H1 (cell line): ENCODE measurements around the gene SPEF1. TPM values are rescaled to one million over a fixed set of nuclear protein-coding genes. Genes with fewer than 3 reads are reported as not detected.
A peak's percentile ranks its signal among the peaks of the same experiment; 100 is the strongest.

ENCODE experiments used
- CTCF ChIA-PET: fragments of 300-600 bp; sonication (Branson Sonifier 250); formaldehyde crosslinking; loops from one replicate; lab custom pipeline; 2021; ENCODE audit not compliant: partially characterized antibody; lab: Charles Lee
- POLR2A ChIA-PET: fragments of 300-600 bp; sonication (Branson Sonifier 250); formaldehyde crosslinking; loops from one replicate; lab custom pipeline; 2021; ENCODE audit warnings: inconsistent platforms; ENCODE audit not compliant: partially characterized antibody; lab: Charles Lee
- DNase-seq, 2 experiments: peaks; one replicate each; pipeline versions ENCODE4 v3.0.0 to v3.0.0-alpha.2; 2010 to 2022; ENCODE audit warnings: low spot score in 2 of 2, low read depth in 1 of 2, mixed read lengths in 1 of 2
- FAIRE-seq: peaks from 2 replicates; lab custom pipeline; 2011; peaks lifted over from hg19 to GRCh38; lab: Jason Lieb, UNC
- H2AFZ ChIP-seq: 2 replicates; pipeline ENCODE4 v1.8.1; 2012; ENCODE audit warnings: low read length, inconsistent platforms
- H2AK5ac ChIP-seq: 2 replicates; pipeline ENCODE4 v1.6.1; 2013; ENCODE audit warnings: low read depth, low read length
- H2BK120ac ChIP-seq: replicated peaks from 2 replicates; pipeline ENCODE3; 2013; ENCODE audit warnings: low read depth, low read length, inconsistent platforms
- H2BK12ac ChIP-seq: 2 replicates; pipeline ENCODE4 v1.6.1; 2013; ENCODE audit warnings: low read depth, low read length
- H2BK15ac ChIP-seq: 2 replicates; pipeline ENCODE4 v1.6.1; 2013; ENCODE audit warnings: low read length
- H2BK20ac ChIP-seq: 2 replicates; pipeline ENCODE4 v1.6.1; 2013; ENCODE audit warnings: low read length
- H2BK5ac ChIP-seq: 2 replicates; pipeline ENCODE4 v1.6.1; 2013; ENCODE audit warnings: low read depth, low read length
- H3K14ac ChIP-seq: 2 replicates; pipeline ENCODE4 v1.6.1; 2013; ENCODE audit warnings: inconsistent platforms; ENCODE audit not compliant: insufficient read length
- H3K18ac ChIP-seq: 2 replicates; pipeline ENCODE4 v1.6.1; 2013; ENCODE audit warnings: low read length; ENCODE audit errors: extremely low read depth
- H3K23ac ChIP-seq: 2 replicates; pipeline ENCODE4 v1.6.1; 2013; ENCODE audit warnings: inconsistent platforms; ENCODE audit not compliant: insufficient read length
- H3K23me2 ChIP-seq: 2 replicates; pipeline ENCODE4 v1.6.1; 2013; ENCODE audit warnings: low read depth, low read length
- H3K27ac ChIP-seq: 2 replicates; pipeline ENCODE4 v1.6.1; 2011; ENCODE audit warnings: low read depth, low read length, inconsistent platforms
- H3K27me3 ChIP-seq, 4 experiments: replicated peaks in 1 of 4; 1 replicate in 1 of 4; 2 replicates in 3 of 4; pipeline versions ENCODE4 v1.6.1 to v1.8.1; 2011 to 2013; ENCODE audit warnings: low read length in 3 of 4, mild to moderate bottlenecking in 3 of 4, inconsistent platforms in 2 of 4, mixed read lengths in 2 of 4, moderate library complexity in 1 of 4; ENCODE audit not compliant: control insufficient read depth in 3 of 4, insufficient read depth in 3 of 4; ENCODE audit errors: extremely low read depth in 1 of 4
- H3K36me3 ChIP-seq, 4 experiments: 2 replicates each; pipeline versions ENCODE4 v1.6.1 to v1.8.1; 2011 to 2013; ENCODE audit warnings: mild to moderate bottlenecking in 4 of 4, low read length in 3 of 4, moderate library complexity in 2 of 4, control low read depth in 1 of 4, inconsistent platforms in 1 of 4; ENCODE audit not compliant: insufficient read depth in 4 of 4, control insufficient read depth in 2 of 4
- H3K4ac ChIP-seq: replicated peaks from 2 replicates; pipeline ENCODE3; 2013; ENCODE audit warnings: low read length, low read depth, mixed read lengths, inconsistent platforms; ENCODE audit not compliant: insufficient read length
- H3K4me1 ChIP-seq, 4 experiments: replicated peaks in 1 of 4; 1 replicate in 1 of 4; 2 replicates in 3 of 4; pipeline versions ENCODE4 v1.6.1 to v1.8.1; 2011 to 2013; ENCODE audit warnings: low read length in 3 of 4, inconsistent platforms in 2 of 4, mixed read lengths in 1 of 4; ENCODE audit not compliant: insufficient read depth in 4 of 4, control insufficient read depth in 3 of 4
- H3K4me2 ChIP-seq, 2 experiments: 2 replicates each; pipeline versions ENCODE4 v1.6.1 to v1.8.1; 2011 to 2013; ENCODE audit warnings: low read depth in 2 of 2, low read length in 2 of 2, control low read depth in 1 of 2, inconsistent platforms in 1 of 2, mild to moderate bottlenecking in 1 of 2; ENCODE audit not compliant: insufficient read depth in 1 of 2
- H3K4me3 ChIP-seq, 4 experiments: fragments of 200-600, 300-600 bp in 1 of 4; sonication (generic), shearing (Covaris generic), sonication (Bioruptor Twin) in 1 of 4; 2 replicates each; pipeline versions ENCODE4 v1.5.1 to v1.8.1; 2011 to 2016; ENCODE audit warnings: low read length in 4 of 4, low read depth in 3 of 4, control low read depth in 2 of 4, inconsistent platforms in 2 of 4, mild to moderate bottlenecking in 2 of 4, mixed read lengths in 1 of 4, moderate library complexity in 1 of 4; ENCODE audit not compliant: insufficient read depth in 2 of 4; ENCODE audit errors: extremely low read depth in 1 of 4
- H3K56ac ChIP-seq: replicated peaks from 2 replicates; pipeline ENCODE3; 2013; ENCODE audit warnings: low read depth, mild to moderate bottlenecking, mixed read lengths, low read length, inconsistent platforms; ENCODE audit not compliant: insufficient read length
- H3K79me1 ChIP-seq: 2 replicates; pipeline ENCODE4 v1.6.1; 2013; ENCODE audit warnings: low read depth, low read length, control low read depth
- H3K79me2 ChIP-seq, 2 experiments: 2 replicates each; pipeline versions ENCODE4 v1.6.1 to v1.8.1; 2012 to 2013; ENCODE audit warnings: low read length in 2 of 2, mild to moderate bottlenecking in 2 of 2, inconsistent platforms in 1 of 2; ENCODE audit not compliant: insufficient read depth in 2 of 2, control insufficient read depth in 1 of 2
- H3K9ac ChIP-seq, 4 experiments: replicated peaks in 1 of 4; 1 replicate in 1 of 4; 2 replicates in 3 of 4; pipeline versions ENCODE4 v1.6.1 to v1.8.1; 2011 to 2013; ENCODE audit warnings: low read depth in 3 of 4, low read length in 3 of 4, control low read depth in 2 of 4, mild to moderate bottlenecking in 2 of 4, moderate library complexity in 2 of 4, inconsistent platforms in 1 of 4; ENCODE audit errors: extremely low read depth in 1 of 4
- H3K9me3 ChIP-seq, 2 experiments: 2 replicates each; pipeline versions ENCODE4 v1.6.1 to v1.8.1; 2012 to 2013; ENCODE audit warnings: mild to moderate bottlenecking in 2 of 2, moderate library complexity in 2 of 2, control low read depth in 1 of 2, inconsistent platforms in 1 of 2, low read depth in 1 of 2, low read length in 1 of 2, mixed read lengths in 1 of 2; ENCODE audit not compliant: insufficient read depth in 2 of 2
- H4K20me1 ChIP-seq, 2 experiments: replicated peaks in 1 of 2; 2 replicates each; pipeline versions ENCODE3 to v1.8.1; 2011 to 2013; ENCODE audit warnings: inconsistent platforms in 2 of 2, low read length in 2 of 2, mild to moderate bottlenecking in 1 of 2; ENCODE audit not compliant: insufficient read depth in 2 of 2, control insufficient read depth in 1 of 2
- H4K5ac ChIP-seq: 2 replicates; pipeline ENCODE4 v1.6.1; 2013; ENCODE audit warnings: low read length, low read depth, mixed read lengths, inconsistent platforms; ENCODE audit not compliant: insufficient read length
- H4K8ac ChIP-seq: 2 replicates; pipeline ENCODE4 v1.8.0; 2013; ENCODE audit warnings: mild to moderate bottlenecking, moderate library complexity, low read length, inconsistent platforms; ENCODE audit not compliant: insufficient read depth; ENCODE audit errors: extremely low read depth
- H4K91ac ChIP-seq: replicated peaks from 2 replicates; pipeline ENCODE3; 2013; ENCODE audit warnings: low read length, mixed read lengths, inconsistent platforms; ENCODE audit not compliant: insufficient read length
- CREB1 ChIP-seq: IDR thresholded peaks from 2 replicates; pipeline ENCODE4 v1.6.1; 2012; ENCODE audit warnings: inconsistent platforms
- EGR1 ChIP-seq: IDR thresholded peaks from 2 replicates; pipeline ENCODE4 v1.6.1; 2011; ENCODE audit warnings: low read depth, low read length, borderline replicate concordance
- EP300 ChIP-seq, 2 experiments: IDR thresholded peaks; 1 replicate in 1 of 2; 2 replicates in 1 of 2; pipeline ENCODE4 v1.6.1; 2011 to 2012; ENCODE audit warnings: low read depth in 2 of 2, low read length in 2 of 2, mild to moderate bottlenecking in 2 of 2, borderline replicate concordance in 1 of 2, inconsistent platforms in 1 of 2, moderate library complexity in 1 of 2
- HDAC2 ChIP-seq, 2 experiments: fragments of 300-600 bp in 1 of 2; sonication (generic) in 1 of 2; IDR thresholded peaks; 2 replicates each; pipeline ENCODE4 v1.6.1; 2011 to 2012; ENCODE audit warnings: low read depth in 2 of 2, low read length in 2 of 2, mild to moderate bottlenecking in 2 of 2, moderate library complexity in 2 of 2, borderline replicate concordance in 1 of 2, inconsistent platforms in 1 of 2
- POLR2AphosphoS5 ChIP-seq: IDR thresholded peaks from 2 replicates; pipeline ENCODE4 v1.6.1; 2011; ENCODE audit warnings: low read depth, low read length
- RAD21 ChIP-seq, 2 experiments: IDR thresholded peaks in 1 of 2; conservative IDR thresholded peaks in 1 of 2; 2 replicates each; pipeline ENCODE4 v1.6.1; 2011; ENCODE audit warnings: low read depth in 2 of 2, low read length in 2 of 2, improper control_type of control experiment in 1 of 2, inconsistent platforms in 1 of 2, mild to moderate bottlenecking in 1 of 2, moderate library complexity in 1 of 2
- SAP30 ChIP-seq: fragments of 300-600 bp; sonication (generic); IDR thresholded peaks from 2 replicates; pipeline ENCODE4 v1.7.1; 2012; ENCODE audit warnings: low read length, moderate library complexity, mild to moderate bottlenecking, inconsistent platforms; ENCODE audit not compliant: insufficient read depth, insufficient replicate concordance
- SIN3A ChIP-seq, 2 experiments: IDR thresholded peaks in 1 of 2; conservative IDR thresholded peaks in 1 of 2; 2 replicates each; pipeline ENCODE4 v1.6.1; 2011 to 2012; ENCODE audit warnings: low read length in 2 of 2, improper control_type of control experiment in 1 of 2, low read depth in 1 of 2, mild to moderate bottlenecking in 1 of 2
- WGBS, 2 experiments: shearing (Covaris generic) in 1 of 2; methylation state at CpG; one replicate each; pipeline versions ENCODE4 v1.1.6 to v1.1.7; 2013 to 2015; ENCODE audit warnings: low lambda C conversion rate in 2 of 2, mixed read lengths in 2 of 2, inconsistent platforms in 1 of 2, low coverage in 1 of 2, missing lambda C conversion rate in 1 of 2; ENCODE audit not compliant: insufficient replicate concordance in 2 of 2, insufficient coverage in 1 of 2, insufficient read length in 1 of 2; ENCODE audit errors: extremely low coverage in 1 of 2, missing lambda C conversion rate in 1 of 2; 5-methylcytosine and 5-hydroxymethylcytosine counted together
- polyA plus RNA-seq, 7 experiments: library from polyadenylated mRNA; depleted of rRNA in 3 of 7; stranded (reverse) in 5 of 7; unstranded in 2 of 7; fragments of >200 nt in 5 of 7; fragments of 200-250 nt in 2 of 7; gene quantifications; 1 replicate in 5 of 7; 2 replicates in 1 of 7; 4 replicates in 1 of 7; pipeline versions ENCODE4 v1.2.1 to v1.2.3, GENCODE V29; 2011 to 2013; ENCODE audit warnings: missing spikeins in 2 of 7, mixed read lengths in 2 of 7
- total RNA-seq: library from RNA; stranded (reverse); fragmentation: NEBNext Ultra II Directional; extraction: Animal tissue kit (Norgen Biotek cat#: 25700); gene quantifications from 2 replicates; pipeline ENCODE4 v1.2.1, GENCODE V29; 2021
- TF ChIP-seq, protein P1 (sequence below): IDR thresholded peaks from 2 replicates; pipeline ENCODE4 v1.6.1; 2011; ENCODE audit warnings: low read depth, mild to moderate bottlenecking, low read length; ENCODE audit not compliant: insufficient read depth
- TF ChIP-seq, protein P2 (sequence below): IDR thresholded peaks from 2 replicates; pipeline ENCODE4 v1.6.1; 2012; ENCODE audit warnings: inconsistent platforms

SPEF1 gene
- total and polyA plus RNA-seq, 2 of the 8 experiments (the other 6 are each of a cell fraction or from before 2014, with no cell fraction given), result 0.51 to 0.71 TPM

DNA sequence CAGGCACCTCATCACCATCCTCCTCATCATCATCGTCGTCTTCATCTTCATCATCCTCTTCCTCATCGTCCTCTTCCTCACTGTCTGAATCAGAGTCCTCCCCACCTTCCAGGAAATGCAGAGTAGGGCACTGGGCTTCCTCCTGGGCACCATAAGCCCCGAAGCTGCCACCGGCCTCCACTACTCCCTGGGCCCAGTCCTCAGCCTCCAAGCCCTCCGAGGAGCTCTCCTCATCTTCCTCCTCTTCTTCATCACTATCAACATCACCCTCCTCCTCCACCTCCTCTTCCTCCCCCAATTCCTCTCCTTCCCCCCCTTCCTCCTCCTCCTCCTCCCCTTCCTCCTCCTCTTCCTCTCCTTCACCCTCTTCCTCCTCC is 3.6 kb upstream of the SPEF1 start:
- CTCF ChIA-PET, result interaction anchor here (0.8 to 9.5 kb wide), 8 partner anchors 16 to 692 kb away, joined by 3 to 128 read pairs (median 5); partner anchors contain the start of gene AP5S1
- Histone ChIP-seq H2AK5ac (no peak overlapping the region), H3K4me1 (peaks cover 0 to 16% (median 6%) of the 10 kb centered on the region in 4 experiments; a peak in 6 of 7 replicates), H3K79me1 (peaks cover 11% of the 10 kb centered on the region), H3K23ac (no peak overlapping the region), H3K23me2 (peaks cover 6% of the 10 kb centered on the region; the same call in 1 of the 2 replicates), H3K79me2 (peaks cover 0 to 10% of the 10 kb centered on the region in 2 experiments; a peak in 1 of 4 replicates), H4K91ac (no peak overlapping the region), H2BK5ac (no peak overlapping the region; the same call in 1 of the 2 replicates), H3K18ac (no peak overlapping the region), H2BK12ac (peak overlapping the region; percentile 60; the same call in 1 of the 2 replicates), H2AFZ (no peak overlapping the region), H3K56ac (no peak overlapping the region), H2BK120ac (no peak overlapping the region), H3K4me3 (no peak overlapping the region), H3K4me2 (peak overlapping the region in 1 of 2 experiments; percentile 75; a peak in 1 of 4 replicates), H3K4ac (no peak overlapping the region), H2BK15ac (no peak overlapping the region), H4K5ac (no peak overlapping the region), H2BK20ac (no peak overlapping the region), H3K36me3 (peaks cover 0 to 5% (median 0%) of the 10 kb centered on the region in 4 experiments; a peak in 2 of 8 replicates), H4K8ac (no peak overlapping the region; the same call in 1 of the 2 replicates), H3K9ac (no peak overlapping the region), H3K27me3 (peaks cover 0 to 4% (median under 1%) of the 10 kb centered on the region in 4 experiments; a peak in 4 of 7 replicates), H3K27ac (no peak overlapping the region), H4K20me1 (peaks cover 7 to 11% of the 10 kb centered on the region in 2 experiments), H3K14ac (no peak overlapping the region), H3K9me3 (no peaks in the 10 kb centered on the region)
- WGBS, 2 experiments, result 95 to 100% methylated on average over 3 to 5 of the region's 6 CpGs
- no peak for FAIRE-seq
- no peak for DNase-seq
- POLR2A ChIA-PET, result interaction anchor here (1.3 to 3.9 kb wide), 5 partner anchors 15 to 143 kb away, joined by 3 to 20 read pairs (median 4); partner anchors contain the start of genes ADISSP and AP5S1
- TF ChIP-seq RAD21 (IDR thresholded peaks at IDR 0.05 in 1 of 2, conservative IDR thresholded peaks at IDR 0.05 in 1 of 2; ENCODE audit: low read depth in 2 of 2, low read length in 2 of 2), result no peak
- TF ChIP-seq SIN3A (conservative IDR thresholded peaks at IDR 0.05 in 1 of 2, IDR thresholded peaks at IDR 0.05 in 1 of 2; ENCODE audit: low read depth in 1 of 2, low read length in 2 of 2), result no peak
- no peak for TF ChIP-seq CREB1
- TF ChIP-seq, protein P1, sequence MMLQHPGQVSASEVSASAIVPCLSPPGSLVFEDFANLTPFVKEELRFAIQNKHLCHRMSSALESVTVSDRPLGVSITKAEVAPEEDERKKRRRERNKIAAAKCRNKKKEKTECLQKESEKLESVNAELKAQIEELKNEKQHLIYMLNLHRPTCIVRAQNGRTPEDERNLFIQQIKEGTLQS, result no peak
- no peak for TF ChIP-seq HDAC2 (IDR thresholded peaks at IDR 0.05; ENCODE audit: borderline replicate concordance in 1 of 2, low read depth in 2 of 2, low read length in 2 of 2)
- no peak for TF ChIP-seq EGR1
- TF ChIP-seq, protein P2, sequence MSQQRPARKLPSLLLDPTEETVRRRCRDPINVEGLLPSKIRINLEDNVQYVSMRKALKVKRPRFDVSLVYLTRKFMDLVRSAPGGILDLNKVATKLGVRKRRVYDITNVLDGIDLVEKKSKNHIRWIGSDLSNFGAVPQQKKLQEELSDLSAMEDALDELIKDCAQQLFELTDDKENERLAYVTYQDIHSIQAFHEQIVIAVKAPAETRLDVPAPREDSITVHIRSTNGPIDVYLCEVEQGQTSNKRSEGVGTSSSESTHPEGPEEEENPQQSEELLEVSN, result no peak
- no peak for TF ChIP-seq SAP30
- TF ChIP-seq EP300 (IDR thresholded peaks at IDR 0.05; ENCODE audit: borderline replicate concordance in 1 of 2, low read depth in 2 of 2, low read length in 2 of 2), result no peak
- TF ChIP-seq POLR2AphosphoS5, result no peak
